Panc1 (cell line): Measurements from ENCODE around the gene DENND11. TPM values are rescaled to one million over a fixed set of nuclear protein-coding genes. Genes with fewer than 3 reads are reported as not detected.

ENCODE experiments used
- ATAC-seq: fragments of 200-7000 bp; cut with Tn5 transposase; 2 replicates; pipeline ENCODE4 v1.9.1; 2020; ENCODE audit warnings: mild to moderate bottlenecking, moderate library complexity
- BruUV-seq: library from RNA; stranded (reverse); fragments of 400-500 nt; replicated peaks from 2 replicates; lab custom pipeline; 2021; lab: Mats Ljungman, UMichigan
- CTCF ChIA-PET: fragments of 300-600 bp; sonication (Branson Sonifier 250); formaldehyde crosslinking; loops from one replicate; lab custom pipeline; 2022; ENCODE audit warnings: antibody characterized with exemption; lab: Charles Lee
- POLR2A ChIA-PET: fragments of 300-600 bp; sonication (Branson Sonifier 250); formaldehyde crosslinking; loops from one replicate; lab custom pipeline; 2022; ENCODE audit warnings: antibody characterized with exemption; lab: Charles Lee
- DNase-seq: peaks from one replicate; pipeline ENCODE4 v3.0.0-alpha.2; 2010; ENCODE audit warnings: low read depth, low spot score
- H3K27ac ChIP-seq: 2 replicates; pipeline ENCODE4 v1.5.1; 2011; ENCODE audit warnings: mild to moderate bottlenecking, low read length, inconsistent platforms
- H3K27me3 ChIP-seq: fragments of 200-500 bp; sonication (Bioruptor generic); 2 replicates; pipeline ENCODE4 v1.6.0; 2014; ENCODE audit warnings: low read length, inconsistent platforms; ENCODE audit not compliant: control insufficient read depth, insufficient read depth
- H3K36me3 ChIP-seq: fragments of 200-500 bp; sonication (Bioruptor generic); 2 replicates; pipeline ENCODE4 v1.5.1; 2014; ENCODE audit warnings: inconsistent platforms, mild to moderate bottlenecking, low read length, moderate library complexity; ENCODE audit not compliant: control insufficient read depth, insufficient read depth
- H3K4me1 ChIP-seq: 2 replicates; pipeline ENCODE4 v1.5.1; 2011; ENCODE audit warnings: inconsistent platforms, mild to moderate bottlenecking, low read length, moderate library complexity; ENCODE audit not compliant: control insufficient read depth, insufficient read depth
- H3K4me3 ChIP-seq, 2 experiments: 2 replicates each; pipeline ENCODE4 v1.5.1; 2011 to 2012; ENCODE audit warnings: low read depth in 2 of 2, low read length in 2 of 2, mild to moderate bottlenecking in 2 of 2, inconsistent platforms in 1 of 2, moderate library complexity in 1 of 2
- H3K9me3 ChIP-seq: fragments of 200-500 bp; sonication (Bioruptor generic); 2 replicates; pipeline ENCODE4 v1.5.1; 2014; ENCODE audit warnings: low read depth, mild to moderate bottlenecking, inconsistent platforms, low read length, moderate library complexity; ENCODE audit not compliant: control insufficient read depth, insufficient read depth
- CTCF ChIP-seq: fragments of 450-650 bp; IDR thresholded peaks from 2 replicates; pipeline ENCODE4 v1.5.1; 2017; ENCODE audit warnings: mild to moderate bottlenecking
- POLR2AphosphoS5 ChIP-seq: IDR thresholded peaks from 2 replicates; pipeline ENCODE4 v1.6.1; 2012; ENCODE audit warnings: mild to moderate bottlenecking, low read depth, low read length, moderate library complexity
- REST ChIP-seq, 2 experiments: IDR thresholded peaks; 2 replicates each; pipeline ENCODE4 v1.6.1; 2011 to 2012; ENCODE audit warnings: low read depth in 2 of 2, control low read depth in 1 of 2, low read length in 1 of 2, mild to moderate bottlenecking in 1 of 2, moderate library complexity in 1 of 2; ENCODE audit not compliant: insufficient read depth in 1 of 2
- SIN3A ChIP-seq: IDR thresholded peaks from 2 replicates; pipeline ENCODE4 v1.6.1; 2012; ENCODE audit warnings: low read depth, mild to moderate bottlenecking, low read length, moderate library complexity, borderline replicate concordance; ENCODE audit not compliant: insufficient read depth
- TCF7L2 ChIP-seq: IDR thresholded peaks from 2 replicates; pipeline ENCODE4 v1.6.1; 2011; ENCODE audit warnings: mild to moderate bottlenecking, low read depth, low read length, inconsistent platforms
- in situ Hi-C: cut with HindIII; loops from 2 replicates; pipeline ENCODE4 v1.10.0; 2016; ENCODE audit warnings: low sequenced_read_pairs, low pct_unique_long_range_greater_than_20kb
- intact Hi-C: fragments of 100-400 bp; cut with micrococcal nuclease; formaldehyde crosslinking; loops from one replicate; pipeline ENCODE4 v1.10.0; 2022; ENCODE audit not compliant: unreplicated experiment
- total RNA-seq: library from RNA; stranded (reverse); gene quantifications from one replicate; pipeline ENCODE4 v1.2.1, GENCODE V29; 2021; ENCODE audit not compliant: unreplicated experiment

DENND11 gene
- total RNA-seq, 1 experiment from 2014 or later = 10.4 TPM

GRCh38 chr7:141709749-141710148, 7.8 kb upstream of the DENND11 start:
- CTCF ChIA-PET = no interaction called here

GRCh38 chr7:141709318-141709717, 7.4 kb upstream of the DENND11 start:
- DNase-seq = no peak
- Histone ChIP-seq H3K4me1 (no peaks in the 10 kb centered on the region), H3K36me3 (no peaks in the 10 kb centered on the region), H3K27me3 (peaks cover 3% of the 10 kb centered on the region), H3K9me3 (no peaks in the 10 kb centered on the region), H3K27ac (no peak overlapping the region), H3K4me3 (no peak overlapping the region)
- no TSS peak for BruUV-seq
- in situ Hi-C loops = no loop called here
- no peak for TF ChIP-seq CTCF
- no peak for TF ChIP-seq TCF7L2
- TF ChIP-seq SIN3A = no peak
- no peak for TF ChIP-seq REST (IDR thresholded peaks at IDR 0.05; ENCODE audit: insufficient read depth in 1 of 2, low read depth in 2 of 2, low read length in 1 of 2)
- TF ChIP-seq POLR2AphosphoS5 = no peak
- intact Hi-C loops = no loop called here
- no peak for ATAC-seq
- ChIA-PET CTCF (no interaction called here), POLR2A (no interaction called here)

More at GRCh38 chr7:141709749-141710148, 7.8 kb upstream of the DENND11 start:
- no peaks in the 10 kb centered on the region for H3K4me1 ChIP-seq
- H3K27me3 ChIP-seq = peaks cover 3% of the 10 kb centered on the region; the same call in 1 of the 2 replicates
- no TSS peak for BruUV-seq
- DNase-seq (no peak), ATAC-seq (no peak)
- H3K4me3 ChIP-seq = no peak overlapping the region
- H3K36me3 ChIP-seq = no peaks in the 10 kb centered on the region
- TF ChIP-seq CTCF (no peak), POLR2AphosphoS5 (no peak), TCF7L2 (no peak), SIN3A (no peak), REST (IDR thresholded peaks at IDR 0.05; ENCODE audit: insufficient read depth in 1 of 2, low read depth in 2 of 2, low read length in 1 of 2) (no peak)
- no peaks in the 10 kb centered on the region for H3K9me3 ChIP-seq
- POLR2A ChIA-PET = no interaction called here
- intact Hi-C loops = no loop called here
- in situ Hi-C loops = no loop called here
- H3K27ac ChIP-seq = no peak overlapping the region
